Activated CD8-positive, alpha-beta T cell treated with anti-CD3 and anti-CD28 coated beads, Interleukin-2, amount 10 ng/mL, durations not matched to agents 7 days and 5 days (primary cell): ENCODE measurements around the gene MAPKAPK2. TPM values are rescaled to one million over a fixed set of nuclear protein-coding genes. Genes with fewer than 3 reads are reported as not detected.
A peak's percentile ranks its signal among the peaks of the same experiment; 100 is the strongest.
"Not testable (repeated sequence)": the region's sequence is repeated elsewhere in the genome, so short reads cannot be mapped to it uniquely, and the experiment has no call there.

Source experiments
- ATAC-seq: fragments of 150-1000 bp; cut with Tn5 transposase; one replicate; pipeline ENCODE4 v1.10.0; 2021; ENCODE audit warnings: moderate library complexity
- CTCF ChIA-PET: fragments of 350-600 bp; sonication (Branson Sonifier 250); formaldehyde crosslinking; loops from one replicate; lab custom pipeline; 2021; ENCODE audit warnings: antibody characterized with exemption; lab: Charles Lee
- POLR2A ChIA-PET: fragments of 350-600 bp; sonication (Branson Sonifier 250); formaldehyde crosslinking; loops from one replicate; lab custom pipeline; 2021; ENCODE audit warnings: antibody characterized with exemption; lab: Charles Lee
- DNase-seq: peaks from one replicate; pipeline ENCODE4 v3.0.0-alpha.2; 2020
- H3K27ac Mint-ChIP-seq: one replicate; pipeline ENCODE4 v1.8.0; 2021; ENCODE audit warnings: mild to moderate bottlenecking, mixed read lengths
- H3K27me3 Mint-ChIP-seq: one replicate; pipeline ENCODE4 v1.8.0; 2021; ENCODE audit warnings: low read depth, mixed read lengths
- H3K36me3 Mint-ChIP-seq: one replicate; pipeline ENCODE4 v1.8.0; 2021; ENCODE audit warnings: low read depth, mixed read lengths
- H3K4me1 Mint-ChIP-seq: one replicate; pipeline ENCODE4 v1.8.0; 2021; ENCODE audit warnings: low read depth, mixed read lengths
- H3K4me3 Mint-ChIP-seq: one replicate; pipeline ENCODE4 v1.8.0; 2021; ENCODE audit warnings: mild to moderate bottlenecking, mixed read lengths
- H3K9me3 Mint-ChIP-seq: one replicate; pipeline ENCODE4 v1.8.0; 2022; ENCODE audit warnings: mixed read lengths; ENCODE audit not compliant: insufficient read depth
- total RNA-seq, 2 experiments: library from RNA; stranded (reverse); gene quantifications; one replicate each; pipeline ENCODE4 v1.2.3, GENCODE V29; 2021

Gene MAPKAPK2
- total RNA-seq, 2 experiments from 2014 or later = 59.0 to 61.3 TPM

GRCh38 chr1:206765771-206766170, 81.1 kb downstream of the MAPKAPK2 start:
- H3K4me3 Mint-ChIP-seq = peak overlapping the region; percentile 61
- DNase-seq, ATAC-seq: not testable (repeated sequence)
- peaks cover 70% of the 10 kb centered on the region for H3K4me1 Mint-ChIP-seq
- CTCF ChIA-PET = interaction anchor here (0.7 to 8.8 kb wide), 23 partner anchors 10 to 210 kb away, joined by 3 to 118 read pairs (median 5); no protein-coding TSS in a partner anchor
- H3K36me3 Mint-ChIP-seq = peaks cover 12% of the 10 kb centered on the region
- peak overlapping the region; percentile 29 for H3K27ac Mint-ChIP-seq
- POLR2A ChIA-PET = interaction anchor here (1.0 to 1.7 kb wide), 5 partner anchors 12 to 31 kb away, joined by 3 to 4 read pairs (median 3); no protein-coding TSS in a partner anchor
- peaks cover 13% of the 10 kb centered on the region for H3K27me3 Mint-ChIP-seq
- H3K9me3 Mint-ChIP-seq = peaks cover 10% of the 10 kb centered on the region

DNA sequence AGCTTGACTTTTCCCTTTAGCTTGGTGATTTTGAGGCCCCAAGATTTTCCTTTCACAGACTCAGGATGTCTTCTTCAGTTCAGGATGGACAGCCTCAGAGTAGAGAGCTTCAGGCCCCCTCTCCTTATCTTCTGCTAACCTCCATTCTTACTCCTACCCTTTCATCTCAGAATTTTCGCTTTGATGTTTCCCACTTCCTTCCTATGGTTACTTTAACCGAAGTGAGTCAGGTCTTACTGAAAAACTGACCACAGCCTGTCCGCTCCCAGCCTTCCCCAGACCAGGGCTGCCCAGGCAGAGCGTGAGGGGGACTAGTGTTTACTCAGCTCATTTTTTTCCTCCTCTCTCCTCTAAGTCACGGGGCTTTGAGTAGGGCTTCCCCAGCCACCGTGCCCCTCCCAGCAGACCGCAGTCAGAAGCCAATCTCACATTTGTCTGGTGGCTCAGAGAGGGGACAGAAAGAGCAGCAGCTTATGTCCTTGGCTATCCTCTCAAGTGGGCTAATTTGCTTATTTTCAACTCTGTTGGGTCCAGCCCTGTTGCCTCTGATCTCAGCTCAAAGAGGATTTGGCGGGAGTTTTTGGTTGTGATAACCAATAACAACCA, 81.6 kb downstream of the MAPKAPK2 start:
- ChIA-PET POLR2A (interaction anchor here (0.6 to 1.7 kb wide), 8 partner anchors 16 to 216 kb away, joined by 3 to 6 read pairs (median 3); no protein-coding TSS in a partner anchor), CTCF (interaction anchor here (0.7 to 8.8 kb wide), 22 partner anchors 10 to 210 kb away, joined by 3 to 118 read pairs (median 6); no protein-coding TSS in a partner anchor)
- Mint-ChIP-seq H3K27me3 (peaks cover 19% of the 10 kb centered on the region), H3K9me3 (peaks cover 10% of the 10 kb centered on the region), H3K4me1 (peaks cover 70% of the 10 kb centered on the region), H3K27ac (peak overlapping the region; percentile 68), H3K4me3 (peak overlapping the region; percentile 61), H3K36me3 (peaks cover 12% of the 10 kb centered on the region)
- DNase-seq (peak; percentile 85), ATAC-seq (peak; percentile 80)

GRCh38 chr1:206768472-206769303, 84.0 kb downstream of the MAPKAPK2 start:
- peaks cover 83% of the 10 kb centered on the region for H3K4me1 Mint-ChIP-seq
- peaks cover 9% of the 10 kb centered on the region for H3K36me3 Mint-ChIP-seq
- peaks cover 32% of the 10 kb centered on the region for H3K27me3 Mint-ChIP-seq
- H3K27ac Mint-ChIP-seq = peak overlapping the region; percentile 18
- DNase-seq = no peak
- peak overlapping the region; percentile 4 for H3K4me3 Mint-ChIP-seq
- ChIA-PET POLR2A (interaction anchor here (1.1 to 2.2 kb wide), 3 partner anchors 7 to 29 kb away, joined by 3 to 8 read pairs (median 3); no protein-coding TSS in a partner anchor), CTCF (interaction anchor here (0.7 to 8.8 kb wide), 24 partner anchors 8 to 214 kb away, joined by 3 to 118 read pairs (median 6); partner anchors contain the start of gene IL20)
- peak; percentile 2 for ATAC-seq
- peaks cover 5% of the 10 kb centered on the region for H3K9me3 Mint-ChIP-seq

GRCh38 chr1:206769304-206769731, 84.6 kb downstream of the MAPKAPK2 start:
- Mint-ChIP-seq H3K27me3 (peaks cover 29% of the 10 kb centered on the region), H3K27ac (peak overlapping the region; percentile 53), H3K36me3 (peaks cover 3% of the 10 kb centered on the region), H3K9me3 (no peaks in the 10 kb centered on the region), H3K4me1 (peaks cover 85% of the 10 kb centered on the region), H3K4me3 (peak overlapping the region; percentile 25)
- DNase-seq (peak; percentile 85), ATAC-seq (peak; percentile 85)
- POLR2A ChIA-PET = interaction anchor here (1.1 to 2.2 kb wide), 3 partner anchors 8 to 30 kb away, joined by 3 to 8 read pairs (median 3); no protein-coding TSS in a partner anchor
- CTCF ChIA-PET = interaction anchor here (0.6 to 8.8 kb wide), 22 partner anchors 8 to 213 kb away, joined by 3 to 118 read pairs (median 6); no protein-coding TSS in a partner anchor

DNA sequence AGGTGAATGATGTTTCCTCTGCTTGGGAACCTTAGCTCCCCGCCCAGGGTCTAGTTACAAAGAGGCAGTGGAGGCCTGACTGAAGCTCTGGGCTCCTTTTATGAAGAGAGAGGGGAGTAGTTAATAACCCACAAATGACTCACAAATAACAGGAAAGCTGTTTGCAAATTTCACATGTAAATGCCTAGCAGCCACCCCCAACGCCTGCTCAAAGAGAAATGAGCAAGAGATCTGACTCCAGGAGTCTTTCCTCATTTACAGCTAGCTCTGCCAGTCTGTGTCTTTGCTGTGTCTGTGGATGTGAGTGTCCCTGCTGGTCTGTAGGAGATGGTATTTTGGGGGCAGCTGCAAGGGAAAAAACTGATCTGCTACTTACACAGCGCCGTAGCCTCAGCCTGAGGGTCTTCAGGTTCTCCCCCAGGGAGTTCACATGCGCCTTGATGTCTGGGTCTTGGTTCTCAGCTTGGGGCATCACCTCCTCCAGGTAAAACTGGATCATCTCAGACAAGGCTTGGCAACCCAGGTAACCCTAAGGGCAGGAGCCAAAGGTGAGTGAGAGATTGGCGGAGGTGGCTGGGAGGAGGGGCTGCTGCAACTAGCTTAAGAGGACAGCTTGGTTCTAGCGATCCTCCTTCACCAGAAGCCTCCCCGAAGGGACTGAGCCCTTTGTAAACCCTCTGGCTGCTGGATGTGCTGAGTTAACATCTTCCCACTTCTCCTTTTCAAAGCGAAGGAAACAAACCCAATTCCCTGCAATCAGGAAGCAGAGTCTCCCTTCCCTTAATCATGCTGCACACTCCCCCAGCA, 86.0 kb downstream of the MAPKAPK2 start, which contains the start of gene IL19:
TSS of gene IL19 (plus strand) at position 243 of the 807 bp plus-strand sequence. CDS start 65,890 bp downstream, outside the sequence.
- no peaks in the 10 kb centered on the region for H3K9me3 Mint-ChIP-seq
- peaks cover 84% of the 10 kb centered on the region for H3K4me1 Mint-ChIP-seq
- H3K27ac Mint-ChIP-seq = peak within 1 kb of the TSS; percentile 53
- ChIA-PET POLR2A (interaction anchor here (0.6 to 2.2 kb wide), 6 partner anchors 9 to 33 kb away, joined by 3 to 8 read pairs (median 3); no protein-coding TSS in a partner anchor), CTCF (interaction anchor here (0.7 to 8.8 kb wide), 16 partner anchors 10 to 142 kb away, joined by 3 to 118 read pairs (median 11); no protein-coding TSS in a partner anchor)
- no peaks in the 10 kb centered on the region for H3K36me3 Mint-ChIP-seq
- DNase-seq (no peak), ATAC-seq (no peak)
- no peak within 1 kb of the TSS for H3K4me3 Mint-ChIP-seq
- peaks cover 35% of the 10 kb centered on the region for H3K27me3 Mint-ChIP-seq

DNA sequence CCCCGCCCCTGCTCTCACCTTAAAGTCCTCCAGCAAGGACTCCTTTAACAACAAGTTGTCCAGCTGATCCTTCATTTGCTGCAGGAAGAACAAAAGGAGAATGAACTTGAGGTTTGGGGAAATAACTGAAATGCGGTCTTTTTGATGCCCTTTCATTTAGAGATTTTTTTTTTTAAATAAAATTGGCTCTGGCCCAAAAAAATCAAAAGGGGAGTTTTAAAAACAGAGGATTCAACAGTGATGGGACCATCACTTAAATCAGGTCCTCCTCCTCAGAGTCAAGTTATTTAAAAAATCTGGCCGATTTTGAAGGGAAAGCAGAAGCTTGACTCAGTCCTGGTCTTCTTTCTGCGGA, 86.6 kb downstream of the MAPKAPK2 start:
- DNase-seq (no peak), ATAC-seq (no peak)
- ChIA-PET POLR2A (interaction anchor here (0.6 to 1.3 kb wide), 4 partner anchors 11 to 17 kb away, joined by 3 to 4 read pairs (median 3); no protein-coding TSS in a partner anchor), CTCF (interaction anchor here (1.5 to 8.8 kb wide), 14 partner anchors 9 to 212 kb away, joined by 3 to 118 read pairs (median 11); no protein-coding TSS in a partner anchor)
- no peaks in the 10 kb centered on the region for H3K9me3 Mint-ChIP-seq
- H3K27me3 Mint-ChIP-seq = peaks cover 35% of the 10 kb centered on the region
- peaks cover 78% of the 10 kb centered on the region for H3K4me1 Mint-ChIP-seq
- no peak overlapping the region for H3K27ac Mint-ChIP-seq
- no peak overlapping the region for H3K4me3 Mint-ChIP-seq
- H3K36me3 Mint-ChIP-seq = no peaks in the 10 kb centered on the region

GRCh38 chr1:206772243-206772937, 87.7 kb downstream of the MAPKAPK2 start, which contains the start of gene IL10:
IL10 (minus strand) TSS chr1:206772494; CDS start chr1:206772435, 59 bp downstream.
- Mint-ChIP-seq H3K27me3 (peaks cover 36% of the 10 kb centered on the region), H3K27ac (peak within 1 kb of the TSS; percentile 67), H3K9me3 (no peaks in the 10 kb centered on the region), H3K4me3 (no peak within 1 kb of the TSS), H3K36me3 (no peaks in the 10 kb centered on the region), H3K4me1 (peaks cover 67% of the 10 kb centered on the region)
- DNase-seq (no peak), ATAC-seq (no peak)
- CTCF ChIA-PET = interaction anchor here (0.8 to 8.8 kb wide), 12 partner anchors 11 to 210 kb away, joined by 3 to 118 read pairs (median 10); no protein-coding TSS in a partner anchor
- POLR2A ChIA-PET = interaction anchor here (0.6 to 0.9 kb wide), 2 partner anchors 15 to 45 kb away, joined by 4 read pairs; no protein-coding TSS in a partner anchor

GRCh38 chr1:206774093-206774492, 89.4 kb downstream of the MAPKAPK2 start:
- peaks cover 52% of the 10 kb centered on the region for H3K4me1 Mint-ChIP-seq
- DNase-seq (no peak), ATAC-seq (no peak)
- no peak overlapping the region for H3K27ac Mint-ChIP-seq
- H3K36me3 Mint-ChIP-seq = no peaks in the 10 kb centered on the region
- ChIA-PET POLR2A (interaction anchor here (0.7 kb wide), 1 partner anchor 9 kb away, joined by 3 read pairs; no protein-coding TSS in a partner anchor), CTCF (interaction anchor here (0.8 to 1.7 kb wide), 6 partner anchors 10 to 48 kb away, joined by 3 to 9 read pairs (median 4); no protein-coding TSS in a partner anchor)
- H3K4me3 Mint-ChIP-seq = no peak overlapping the region
- H3K9me3 Mint-ChIP-seq = no peaks in the 10 kb centered on the region
- peaks cover 37% of the 10 kb centered on the region for H3K27me3 Mint-ChIP-seq

- peaks cover 31% of the 10 kb centered on the region for H3K4me1 Mint-ChIP-seq
- DNase-seq (no peak), ATAC-seq (no peak)
- peaks cover 30% of the 10 kb centered on the region for H3K27me3 Mint-ChIP-seq
- CTCF ChIA-PET = interaction anchor here (0.7 to 1.3 kb wide), 2 partner anchors 37 to 42 kb away, joined by 3 read pairs; no protein-coding TSS in a partner anchor
- H3K4me3 Mint-ChIP-seq = no peak overlapping the region
- POLR2A ChIA-PET = no interaction called here
- H3K36me3 Mint-ChIP-seq = no peaks in the 10 kb centered on the region
- no peak overlapping the region for H3K27ac Mint-ChIP-seq
- no peaks in the 10 kb centered on the region for H3K9me3 Mint-ChIP-seq
These were observed 91.5 kb downstream of the MAPKAPK2 start for GRCh38 chr1:206776229-206776628.
